Fibroblast of skin of scalp (primary cell): ENCODE results near the gene SMIM41.

ENCODE experiments used
- DNase-seq: peaks from one replicate; pipeline ENCODE4 v3.0.0-alpha.2; 2013

SMIM41 gene

GRCh38 chr12:52147367-52147963 lies 68.0 kb downstream of the SMIM41 start:
- peak; percentile 99 for DNase-seq

- DNase-seq = peak; percentile 47
These were observed 68.5 kb downstream of the SMIM41 start for GRCh38 chr12:52147964-52148463.

GRCh38 chr12:52148464-52149181 lies 69.1 kb downstream of the SMIM41 start:
- DNase-seq = no peak

GRCh38 chr12:52149182-52149641 lies 69.7 kb downstream of the SMIM41 start:
- DNase-seq = no peak

GRCh38 chr12:52149651-52150241 lies 70.2 kb downstream of the SMIM41 start:
- peak; percentile 64 for DNase-seq

- DNase-seq = no peak
These were observed 71.8 kb downstream of the SMIM41 start for GRCh38 chr12:52151153-52151836.

GRCh38 chr12:52151837-52152783 lies 72.6 kb downstream of the SMIM41 start:
- peak; percentile 76 for DNase-seq

- no peak for DNase-seq
These were observed 73.4 kb downstream of the SMIM41 start for GRCh38 chr12:52152905-52153317.

GRCh38 chr12:52155048-52155868 lies 75.8 kb downstream of the SMIM41 start:
- no peak for DNase-seq

GRCh38 chr12:52156311-52156710 lies 76.8 kb downstream of the SMIM41 start:
- no peak for DNase-seq

GRCh38 chr12:52156757-52157565 lies 77.5 kb downstream of the SMIM41 start:
- DNase-seq = peak; percentile 63

GRCh38 chr12:52157566-52158150 lies 78.2 kb downstream of the SMIM41 start:
- DNase-seq = no peak
